ENCODE results near the gene CMTM6. TPM values are rescaled to one million over a fixed set of nuclear protein-coding genes. Genes with fewer than 3 reads are reported as not detected.

CMTM6 gene
- total and polyA plus RNA-seq, 10 of the 15 experiments (the other 5 are each of a cell fraction or from before 2014, with no cell fraction given) = 27.1 to 97.3 (median 61.4) TPM

DNA sequence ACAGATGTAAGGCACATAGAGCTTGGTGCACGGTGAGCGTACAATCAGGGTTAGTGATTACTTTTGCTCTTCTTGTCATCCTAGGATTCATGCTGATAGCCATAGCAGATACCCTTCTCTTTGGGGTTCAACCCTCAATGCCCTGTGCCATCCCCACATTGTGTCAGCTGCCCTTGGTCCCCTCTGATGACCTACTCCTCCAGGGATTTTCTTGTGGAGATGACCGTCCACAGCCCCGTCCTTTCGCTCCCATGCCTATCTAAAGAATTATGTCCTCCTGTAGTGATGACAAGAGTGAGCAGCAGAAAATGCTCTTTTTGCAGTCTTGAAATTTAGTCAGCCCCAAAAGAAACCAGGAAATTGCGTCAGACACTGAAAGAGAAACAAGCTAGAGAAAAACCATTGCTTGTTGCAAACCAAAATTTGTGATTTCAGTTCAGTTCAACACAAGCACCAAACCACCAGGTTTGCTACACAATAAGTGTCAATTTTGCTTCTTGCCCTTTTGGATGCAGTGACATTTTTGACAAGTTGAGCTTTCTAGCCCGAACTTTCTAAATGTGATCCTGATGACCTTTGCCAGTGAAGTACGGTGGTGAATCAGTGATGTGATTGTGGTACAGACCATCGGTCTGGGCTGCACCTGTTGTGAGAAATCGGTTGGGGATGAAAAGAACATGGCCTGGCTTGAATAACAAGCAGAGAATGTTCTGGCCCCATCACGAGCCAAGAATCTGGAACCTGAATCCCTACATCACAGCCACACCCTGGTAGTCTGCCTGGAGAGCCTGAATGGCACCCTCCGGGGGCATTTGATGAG lies 69.7 kb downstream of the CMTM6 start (continued):
- TF ChIP-seq, protein P1, sequence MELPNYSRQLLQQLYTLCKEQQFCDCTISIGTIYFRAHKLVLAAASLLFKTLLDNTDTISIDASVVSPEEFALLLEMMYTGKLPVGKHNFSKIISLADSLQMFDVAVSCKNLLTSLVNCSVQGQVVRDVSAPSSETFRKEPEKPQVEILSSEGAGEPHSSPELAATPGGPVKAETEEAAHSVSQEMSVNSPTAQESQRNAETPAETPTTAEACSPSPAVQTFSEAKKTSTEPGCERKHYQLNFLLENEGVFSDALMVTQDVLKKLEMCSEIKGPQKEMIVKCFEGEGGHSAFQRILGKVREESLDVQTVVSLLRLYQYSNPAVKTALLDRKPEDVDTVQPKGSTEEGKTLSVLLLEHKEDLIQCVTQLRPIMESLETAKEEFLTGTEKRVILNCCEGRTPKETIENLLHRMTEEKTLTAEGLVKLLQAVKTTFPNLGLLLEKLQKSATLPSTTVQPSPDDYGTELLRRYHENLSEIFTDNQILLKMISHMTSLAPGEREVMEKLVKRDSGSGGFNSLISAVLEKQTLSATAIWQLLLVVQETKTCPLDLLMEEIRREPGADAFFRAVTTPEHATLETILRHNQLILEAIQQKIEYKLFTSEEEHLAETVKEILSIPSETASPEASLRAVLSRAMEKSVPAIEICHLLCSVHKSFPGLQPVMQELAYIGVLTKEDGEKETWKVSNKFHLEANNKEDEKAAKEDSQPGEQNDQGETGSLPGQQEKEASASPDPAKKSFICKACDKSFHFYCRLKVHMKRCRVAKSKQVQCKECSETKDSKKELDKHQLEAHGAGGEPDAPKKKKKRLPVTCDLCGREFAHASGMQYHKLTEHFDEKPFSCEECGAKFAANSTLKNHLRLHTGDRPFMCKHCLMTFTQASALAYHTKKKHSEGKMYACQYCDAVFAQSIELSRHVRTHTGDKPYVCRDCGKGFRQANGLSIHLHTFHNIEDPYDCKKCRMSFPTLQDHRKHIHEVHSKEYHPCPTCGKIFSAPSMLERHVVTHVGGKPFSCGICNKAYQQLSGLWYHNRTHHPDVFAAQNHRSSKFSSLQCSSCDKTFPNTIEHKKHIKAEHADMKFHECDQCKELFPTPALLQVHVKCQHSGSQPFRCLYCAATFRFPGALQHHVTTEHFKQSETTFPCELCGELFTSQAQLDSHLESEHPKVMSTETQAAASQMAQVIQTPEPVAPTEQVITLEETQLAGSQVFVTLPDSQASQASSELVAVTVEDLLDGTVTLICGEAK (IDR thresholded peaks at IDR 0.05; ENCODE audit: borderline replicate concordance) = no peak; the same call in 1 of the 2 replicates
- TF ChIP-seq JUNB (IDR thresholded peaks at IDR 0.05) = peak; percentile 48
- TF ChIP-seq, protein P2, sequence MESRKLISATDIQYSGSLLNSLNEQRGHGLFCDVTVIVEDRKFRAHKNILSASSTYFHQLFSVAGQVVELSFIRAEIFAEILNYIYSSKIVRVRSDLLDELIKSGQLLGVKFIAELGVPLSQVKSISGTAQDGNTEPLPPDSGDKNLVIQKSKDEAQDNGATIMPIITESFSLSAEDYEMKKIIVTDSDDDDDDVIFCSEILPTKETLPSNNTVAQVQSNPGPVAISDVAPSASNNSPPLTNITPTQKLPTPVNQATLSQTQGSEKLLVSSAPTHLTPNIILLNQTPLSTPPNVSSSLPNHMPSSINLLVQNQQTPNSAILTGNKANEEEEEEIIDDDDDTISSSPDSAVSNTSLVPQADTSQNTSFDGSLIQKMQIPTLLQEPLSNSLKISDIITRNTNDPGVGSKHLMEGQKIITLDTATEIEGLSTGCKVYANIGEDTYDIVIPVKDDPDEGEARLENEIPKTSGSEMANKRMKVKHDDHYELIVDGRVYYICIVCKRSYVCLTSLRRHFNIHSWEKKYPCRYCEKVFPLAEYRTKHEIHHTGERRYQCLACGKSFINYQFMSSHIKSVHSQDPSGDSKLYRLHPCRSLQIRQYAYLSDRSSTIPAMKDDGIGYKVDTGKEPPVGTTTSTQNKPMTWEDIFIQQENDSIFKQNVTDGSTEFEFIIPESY (IDR thresholded peaks at IDR 0.05) = no peak
- TF ChIP-seq ZNF207 (IDR thresholded peaks at IDR 0.05; ENCODE audit: borderline replicate concordance) = no peak
- TF ChIP-seq, protein P3, sequence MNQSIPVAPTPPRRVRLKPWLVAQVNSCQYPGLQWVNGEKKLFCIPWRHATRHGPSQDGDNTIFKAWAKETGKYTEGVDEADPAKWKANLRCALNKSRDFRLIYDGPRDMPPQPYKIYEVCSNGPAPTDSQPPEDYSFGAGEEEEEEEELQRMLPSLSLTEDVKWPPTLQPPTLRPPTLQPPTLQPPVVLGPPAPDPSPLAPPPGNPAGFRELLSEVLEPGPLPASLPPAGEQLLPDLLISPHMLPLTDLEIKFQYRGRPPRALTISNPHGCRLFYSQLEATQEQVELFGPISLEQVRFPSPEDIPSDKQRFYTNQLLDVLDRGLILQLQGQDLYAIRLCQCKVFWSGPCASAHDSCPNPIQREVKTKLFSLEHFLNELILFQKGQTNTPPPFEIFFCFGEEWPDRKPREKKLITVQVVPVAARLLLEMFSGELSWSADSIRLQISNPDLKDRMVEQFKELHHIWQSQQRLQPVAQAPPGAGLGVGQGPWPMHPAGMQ (IDR thresholded peaks at IDR 0.05; ENCODE audit: borderline replicate concordance) = no peak
- TF ChIP-seq ZNF384 (IDR thresholded peaks at IDR 0.05; ENCODE audit: borderline replicate concordance, low read depth, low read length) = no peak
- TF ChIP-seq EP300 (IDR thresholded peaks at IDR 0.05; ENCODE audit: borderline replicate concordance in 1 of 2, control insufficient read depth in 1 of 2, low read depth in 2 of 2, low read length in 2 of 2) = peak; percentile 62 to 66; a peak in 2 of 4 replicates
- TF ChIP-seq IKZF2 (IDR thresholded peaks at IDR 0.05) = peak; percentile 60 to 73; a peak in 3 of 4 replicates
- TF ChIP-seq NRF1 (conservative IDR thresholded peaks at IDR 0.05; ENCODE audit: low read depth, low read length) = no peak
- TF ChIP-seq MEF2B (IDR thresholded peaks at IDR 0.05; ENCODE audit: partially characterized antibody, poor library complexity, severe bottlenecking) = peak; percentile 53
- TF ChIP-seq YBX1 (IDR thresholded peaks at IDR 0.05) = no peak
- no peak; the same call in 1 of the 2 replicates for TF ChIP-seq ZBED1 (IDR thresholded peaks at IDR 0.05; ENCODE audit: borderline replicate concordance)
- TF ChIP-seq GABPA (IDR thresholded peaks at IDR 0.05; ENCODE audit: low read depth) = 0 out of 2 replicates have a peak, but pooled peaks have one; percentile 47
- TF ChIP-seq IRF4 (IDR thresholded peaks at IDR 0.05; ENCODE audit: low read depth, low read length) = no peak
- TF ChIP-seq, protein P4, sequence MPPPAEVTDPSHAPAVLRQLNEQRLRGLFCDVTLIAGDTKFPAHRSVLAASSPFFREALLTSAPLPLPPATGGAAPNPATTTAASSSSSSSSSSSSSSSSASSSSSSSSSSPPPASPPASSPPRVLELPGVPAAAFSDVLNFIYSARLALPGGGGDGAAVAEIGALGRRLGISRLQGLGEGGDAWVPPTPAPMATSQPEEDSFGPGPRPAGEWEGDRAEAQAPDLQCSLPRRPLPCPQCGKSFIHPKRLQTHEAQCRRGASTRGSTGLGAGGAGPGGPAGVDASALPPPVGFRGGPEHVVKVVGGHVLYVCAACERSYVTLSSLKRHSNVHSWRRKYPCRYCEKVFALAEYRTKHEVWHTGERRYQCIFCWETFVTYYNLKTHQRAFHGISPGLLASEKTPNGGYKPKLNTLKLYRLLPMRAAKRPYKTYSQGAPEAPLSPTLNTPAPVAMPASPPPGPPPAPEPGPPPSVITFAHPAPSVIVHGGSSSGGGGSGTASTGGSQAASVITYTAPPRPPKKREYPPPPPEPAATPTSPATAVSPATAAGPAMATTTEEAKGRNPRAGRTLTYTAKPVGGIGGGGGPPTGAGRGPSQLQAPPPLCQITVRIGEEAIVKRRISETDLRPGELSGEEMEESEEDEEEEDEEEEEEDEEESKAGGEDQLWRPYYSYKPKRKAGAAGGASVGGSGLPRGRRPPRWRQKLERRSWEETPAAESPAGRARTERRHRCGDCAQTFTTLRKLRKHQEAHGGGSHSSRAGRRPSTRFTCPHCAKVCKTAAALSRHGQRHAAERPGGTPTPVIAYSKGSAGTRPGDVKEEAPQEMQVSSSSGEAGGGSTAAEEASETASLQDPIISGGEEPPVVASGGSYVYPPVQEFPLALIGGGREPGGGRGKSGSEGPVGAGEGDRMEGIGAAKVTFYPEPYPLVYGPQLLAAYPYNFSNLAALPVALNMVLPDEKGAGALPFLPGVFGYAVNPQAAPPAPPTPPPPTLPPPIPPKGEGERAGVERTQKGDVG (CRISPR knock-in tag; IDR thresholded peaks at IDR 0.05) = no peak
- TF ChIP-seq POU2F2 (IDR thresholded peaks at IDR 0.05; ENCODE audit: borderline replicate concordance, low read depth, low read length) = no peak
- peak; percentile 28; the same call in 1 of the 2 replicates for TF ChIP-seq ZNF217 (IDR thresholded peaks at IDR 0.05)
- TF ChIP-seq SUPT20H (IDR thresholded peaks at IDR 0.05; ENCODE audit: borderline replicate concordance, control insufficient read depth, low read depth, low read length) = no peak
- no peak for TF ChIP-seq CHD4 (IDR thresholded peaks at IDR 0.05)

Measured in GM12878 (cell line).